Body of pancreas (tissue), 4 donors: ENCODE measurements around the gene FCRLB. TPM values are rescaled to one million over a fixed set of nuclear protein-coding genes. Genes with fewer than 3 reads are reported as not detected.
"Not testable (repeated sequence)": the region's sequence is repeated elsewhere in the genome, so short reads cannot be mapped to it uniquely, and the experiment has no call there.

Source experiments
- ATAC-seq: fragments of 150-250 bp; one replicate; pipeline ENCODE4 v1.9.1; 2016
- DNase-seq, 4 donors: peaks; one replicate each; pipeline ENCODE4 v3.0.0-alpha.2; 2019
- H3K27ac ChIP-seq, 4 donors: fragments of 200-600 bp; sonication (generic); 1 replicate in 3 of 4; 2 replicates in 1 of 4; pipeline versions ENCODE4 v1.5.1 to v1.6.1; 2016 to 2019; ENCODE audit warnings: mild to moderate bottlenecking in 1 of 4, mixed read lengths in 1 of 4, moderate library complexity in 1 of 4
- H3K27me3 ChIP-seq, 2 donors: fragments of 200-600 bp; sonication (generic); one replicate each; pipeline ENCODE4 v1.6.0; 2016; ENCODE audit warnings: mild to moderate bottlenecking in 1 of 2
- H3K36me3 ChIP-seq, 2 donors: fragments of 200-600 bp; sonication (generic); replicated peaks in 1 of 2; 2 replicates each; pipeline ENCODE4 v1.5.1; 2016; ENCODE audit warnings: low read depth in 2 of 2; ENCODE audit not compliant: insufficient read depth in 1 of 2
- H3K4me1 ChIP-seq: fragments of 200-600 bp; sonication (generic); one replicate; pipeline ENCODE4 v1.6.0; 2016
- H3K4me3 ChIP-seq, 2 donors: fragments of 200-600 bp; sonication (generic); 1 replicate in 1 of 2; 2 replicates in 1 of 2; pipeline ENCODE4 v1.5.1; 2016 to 2019
- H3K9me3 ChIP-seq, 3 donors: fragments of 200-600 bp; sonication (generic); 1 replicate in 2 of 3; 2 replicates in 1 of 3; pipeline ENCODE4 v1.5.1; 2016
- CTCF ChIP-seq, 7 experiments: fragments of 450-650 bp in 4 of 7; fragments of 200-600 bp in 3 of 7; sonication (generic) in 3 of 7; IDR thresholded peaks; one replicate each; pipeline ENCODE4 v1.5.1; 2016 to 2019; ENCODE audit warnings: antibody characterized with exemption in 7 of 7
- POLR2A ChIP-seq, 3 donors: fragments of 450-650 bp; IDR thresholded peaks; one replicate each; pipeline ENCODE4 v1.6.1; 2016; ENCODE audit warnings: antibody characterized with exemption in 3 of 3, mild to moderate bottlenecking in 2 of 3
- WGBS, 2 donors: methylation state at CpG; one replicate each; pipeline ENCODE4 v1.1.5; 2017; 5-methylcytosine and 5-hydroxymethylcytosine counted together
- intact Hi-C: fragments of 100-400 bp; cut with DNase I; formaldehyde crosslinking; loops from one replicate; pipeline ENCODE4 v1.15.1; 2023
- total RNA-seq, 2 donors: library from RNA; depleted of rRNA; stranded (reverse); fragments of >200 nt; gene quantifications; one replicate each; pipeline ENCODE4 v1.1.0, GENCODE V29; 2016

FCRLB gene
- total RNA-seq, 2 donors from 2014 or later = not detected

GRCh38 chr1:161720422-161720821, 922 bp upstream of the FCRLB start:
- Histone ChIP-seq H3K9me3 (no peaks in the 10 kb centered on the region), H3K27me3 (no peaks in the 10 kb centered on the region), H3K4me1 (peaks cover 3% of the 10 kb centered on the region), H3K36me3 (no peaks in the 10 kb centered on the region), H3K27ac (no peak overlapping the region), H3K4me3 (no peak overlapping the region)
- DNase-seq (no peak), ATAC-seq (no peak)
- TF ChIP-seq POLR2A (IDR thresholded peaks at IDR 0.05) = no peak
- no peak for TF ChIP-seq CTCF (IDR thresholded peaks at IDR 0.05)
- intact Hi-C loops = no loop called here
- 80 to 81% methylated on average over 1 of the region's 1 CpG for WGBS, 2 donors

GRCh38 chr1:161721738-161722343, 497 bp downstream of the FCRLB start:
- intact Hi-C loops = no loop called here
- 46 to 52% methylated on average over 8 of the region's 8 CpGs for WGBS, 2 donors
- no peak overlapping the region for H3K27ac ChIP-seq
- H3K9me3 ChIP-seq = no peaks in the 10 kb centered on the region
- TF ChIP-seq CTCF (IDR thresholded peaks at IDR 0.05) = no peak
- TF ChIP-seq POLR2A (IDR thresholded peaks at IDR 0.05) = no peak
- ATAC-seq (no peak), DNase-seq (peak in 1 of 4 donors; percentile 31)
- H3K4me3 ChIP-seq = no peak overlapping the region
- no peaks in the 10 kb centered on the region for H3K27me3 ChIP-seq
- H3K36me3 ChIP-seq = no peaks in the 10 kb centered on the region
- H3K4me1 ChIP-seq = peaks cover 8% of the 10 kb centered on the region

GRCh38 chr1:161722406-161722805, 1.1 kb downstream of the FCRLB start:
- 79 to 90% methylated on average over 1 of the region's 1 CpG for WGBS, 2 donors
- intact Hi-C loops = no loop called here
- DNase-seq = no peak

GRCh38 chr1:161723459-161724141, 2.3 kb downstream of the FCRLB start:
- Histone ChIP-seq H3K9me3 (no peaks in the 10 kb centered on the region), H3K36me3 (no peaks in the 10 kb centered on the region), H3K27ac (no peak overlapping the region), H3K4me3 (no peak overlapping the region), H3K27me3 (no peaks in the 10 kb centered on the region), H3K4me1 (peaks cover 16% of the 10 kb centered on the region)
- WGBS, 2 donors = 73 to 75% methylated on average over 5 to 8 of the region's 8 CpGs
- no peak for DNase-seq
- no peak for TF ChIP-seq CTCF (IDR thresholded peaks at IDR 0.05)
- intact Hi-C loops = no loop called here
- no peak for ATAC-seq

More at GRCh38 chr1:161722406-161722805, 1.1 kb downstream of the FCRLB start:
- H3K9me3 ChIP-seq = no peaks in the 10 kb centered on the region
- no peak for ATAC-seq
- no peaks in the 10 kb centered on the region for H3K36me3 ChIP-seq
- no peak overlapping the region for H3K27ac ChIP-seq
- peaks cover 11% of the 10 kb centered on the region for H3K4me1 ChIP-seq
- no peak for TF ChIP-seq CTCF (IDR thresholded peaks at IDR 0.05)
- no peak for TF ChIP-seq POLR2A (IDR thresholded peaks at IDR 0.05)
- no peaks in the 10 kb centered on the region for H3K27me3 ChIP-seq
- no peak overlapping the region for H3K4me3 ChIP-seq

GRCh38 chr1:161725258-161725907, 4.0 kb downstream of the FCRLB start:
- H3K27me3 ChIP-seq, H3K36me3 ChIP-seq, H3K9me3 ChIP-seq, intact Hi-C loops, H3K4me3 ChIP-seq, ATAC-seq, DNase-seq: not testable (repeated sequence)
- 49 to 63% methylated on average over 17 to 22 of the region's 22 CpGs for WGBS, 2 donors
- peak overlapping the region in 2 of 4 donors; percentile 80 to 82 for H3K27ac ChIP-seq
- peaks cover 16% of the 10 kb centered on the region for H3K4me1 ChIP-seq
